GM18505 (cell line): ENCODE measurements around the gene RYR1.

Source experiments
- ATAC-seq: cut with Tn5 transposase; IDR thresholded peaks from one replicate; pipeline ENCODE4 v1.9.1; 2021; ENCODE audit not compliant: unreplicated experiment
- POLR2A ChIP-seq: IDR thresholded peaks from 4 replicates; pipeline ENCODE4 v1.6.1; 2011; ENCODE audit warnings: borderline replicate concordance; ENCODE audit not compliant: insufficient read depth, insufficient read length; ENCODE audit errors: extremely low read depth

The RYR1 gene

GRCh38 chr19:38451036-38451435 lies 17.5 kb downstream of the RYR1 start:
- ATAC-seq, result no peak
- no peak for TF ChIP-seq POLR2A

DNA sequence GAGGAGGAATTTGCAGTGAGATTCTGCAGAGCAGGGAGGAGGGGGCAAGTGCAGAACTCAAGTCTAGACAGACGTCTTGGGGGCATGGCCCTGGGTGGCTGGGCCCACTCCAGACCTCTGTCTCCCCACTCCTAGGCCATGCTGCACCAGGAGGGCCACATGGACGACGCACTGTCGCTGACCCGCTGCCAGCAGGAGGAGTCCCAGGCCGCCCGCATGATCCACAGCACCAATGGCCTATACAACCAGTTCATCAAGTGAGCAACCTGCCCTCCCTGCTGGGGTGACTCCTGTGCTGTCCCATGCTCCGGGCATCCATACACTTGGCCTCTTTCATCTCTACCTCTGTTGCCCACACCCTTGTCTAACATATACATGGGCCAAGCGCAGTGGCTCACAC lies 18.1 kb downstream of the RYR1 start:
- ATAC-seq, result no peak
- TF ChIP-seq POLR2A, result no peak

DNA sequence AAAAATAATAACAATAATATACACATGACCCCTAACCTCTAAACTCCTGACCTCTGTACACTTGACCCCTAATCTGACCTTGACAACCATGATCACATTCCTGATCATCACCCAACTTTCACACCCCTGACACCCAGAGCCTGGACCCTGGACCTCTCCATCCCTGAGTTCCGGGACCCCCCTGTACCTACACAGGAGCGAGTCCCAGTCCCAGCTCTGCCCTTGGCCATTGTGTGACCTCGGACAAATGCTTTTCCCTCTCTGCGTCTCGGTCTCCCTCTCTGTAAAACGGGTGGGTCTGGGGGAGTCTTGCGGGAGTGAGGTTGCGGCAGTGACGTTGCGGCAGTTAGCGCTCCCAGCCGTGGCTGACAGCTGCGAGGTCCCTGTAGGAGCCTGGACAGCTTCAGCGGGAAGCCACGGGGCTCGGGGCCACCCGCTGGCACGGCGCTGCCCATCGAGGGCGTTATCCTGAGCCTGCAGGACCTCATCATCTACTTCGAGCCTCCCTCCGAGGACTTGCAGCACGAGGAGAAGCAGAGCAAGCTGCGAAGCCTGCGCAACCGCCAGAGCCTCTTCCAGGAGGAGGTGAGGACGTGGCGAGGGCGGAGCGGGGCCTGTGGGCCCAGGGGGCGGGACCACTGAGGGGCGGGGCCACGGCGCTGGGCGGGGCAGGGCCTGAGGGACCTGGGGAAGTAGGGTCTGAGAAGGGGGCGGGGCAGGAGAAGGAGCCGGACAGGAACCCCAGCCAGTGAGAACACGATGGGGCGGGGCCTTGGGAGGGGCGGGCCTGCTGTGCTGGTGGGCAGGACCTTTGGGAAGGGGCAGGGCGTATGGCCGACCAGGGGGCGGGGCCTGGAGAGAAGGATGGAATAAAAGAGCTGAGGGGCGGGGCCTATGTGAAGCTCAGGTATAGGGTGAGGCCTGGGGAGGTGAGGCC lies 19.2 kb downstream of the RYR1 start:
- no peak for ATAC-seq
- no peak for TF ChIP-seq POLR2A

DNA sequence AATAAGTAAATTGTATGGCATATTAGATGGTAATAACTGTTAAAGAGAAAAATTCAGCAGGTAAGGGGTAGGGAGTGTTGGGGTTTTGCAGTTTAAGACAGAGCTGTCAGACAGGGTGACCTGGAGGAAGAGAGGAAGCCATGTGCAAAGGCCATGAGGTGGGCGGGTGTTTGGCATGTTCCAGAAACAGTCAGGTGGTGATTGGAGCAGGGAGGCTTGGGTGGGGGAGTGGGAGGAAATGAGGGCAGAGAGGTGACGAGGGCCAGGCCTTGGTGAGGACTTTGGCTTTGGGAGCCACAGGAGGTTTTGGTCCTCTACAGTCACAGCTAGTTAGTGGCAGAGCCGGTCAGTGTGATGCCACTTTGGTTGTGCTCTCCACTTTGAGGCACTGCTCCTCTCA lies 20.1 kb downstream of the RYR1 start:
- TF ChIP-seq POLR2A, result no peak
- no peak for ATAC-seq

- ATAC-seq, result no peak
- TF ChIP-seq POLR2A, result no peak
Observed at GRCh38 chr19:38455031-38455430, 21.5 kb downstream of the RYR1 start.

GRCh38 chr19:38457202-38457601 lies 23.7 kb downstream of the RYR1 start:
- ATAC-seq, result no peak
- no peak for TF ChIP-seq POLR2A

- ATAC-seq, result no peak
- TF ChIP-seq POLR2A, result no peak
Observed at GRCh38 chr19:38457690-38458405, 24.4 kb downstream of the RYR1 start.

- ATAC-seq, result no peak
- no peak for TF ChIP-seq POLR2A
Observed at GRCh38 chr19:38458991-38459390, 25.5 kb downstream of the RYR1 start.

DNA sequence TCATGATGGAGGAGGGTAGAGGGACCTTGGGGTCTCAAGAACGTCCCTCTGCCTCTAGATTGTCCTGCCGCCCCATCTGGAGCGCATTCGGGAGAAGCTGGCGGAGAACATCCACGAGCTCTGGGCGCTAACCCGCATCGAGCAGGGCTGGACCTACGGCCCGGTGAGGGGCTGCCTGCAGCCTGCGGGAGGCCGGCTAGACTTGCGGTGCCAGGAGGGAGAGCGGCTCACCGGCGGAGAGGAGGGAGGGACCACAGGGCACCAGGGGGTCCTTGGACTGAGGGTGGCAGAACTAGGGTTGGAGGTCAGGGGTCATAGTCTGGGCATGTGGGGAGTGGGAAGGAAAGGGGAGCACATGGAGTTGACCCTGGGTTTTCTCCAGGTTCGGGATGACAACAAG lies 29.9 kb downstream of the RYR1 start:
- ATAC-seq, result no peak
- TF ChIP-seq POLR2A, result no peak

DNA sequence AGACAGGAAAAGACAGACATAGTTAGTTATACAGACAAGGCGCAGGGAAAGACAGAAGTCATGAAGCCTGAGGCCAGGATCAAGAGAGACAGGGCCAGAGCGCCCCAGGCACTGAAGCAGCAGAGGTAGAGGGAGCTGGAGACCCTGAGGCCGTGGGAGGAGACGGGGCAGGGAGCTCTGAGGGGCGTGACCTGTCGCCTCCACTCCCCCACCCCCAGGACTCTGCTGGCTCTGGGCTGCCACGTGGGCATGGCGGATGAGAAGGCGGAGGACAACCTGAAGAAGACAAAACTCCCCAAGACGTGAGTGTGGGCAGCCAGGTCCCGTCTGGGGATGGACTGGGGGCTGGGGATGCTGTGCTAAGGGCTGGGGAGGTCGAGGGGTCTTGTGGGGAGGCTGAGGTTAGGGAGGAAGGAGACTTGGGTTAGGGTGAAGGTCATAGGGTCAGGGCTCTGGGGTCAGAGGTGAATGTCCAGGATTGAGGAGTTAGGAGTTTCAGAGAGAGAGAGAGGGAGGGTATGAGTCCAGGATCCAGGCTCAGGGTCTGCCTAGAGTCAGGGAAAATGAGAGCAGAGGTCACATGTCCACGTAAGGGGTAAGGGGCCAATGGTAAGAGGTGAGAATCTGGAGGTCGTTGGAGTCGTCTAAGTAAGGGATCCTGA lies 31.1 kb downstream of the RYR1 start:
- TF ChIP-seq POLR2A, result no peak
- ATAC-seq, result no peak

- no peak for ATAC-seq
- no peak for TF ChIP-seq POLR2A
Observed at GRCh38 chr19:38466050-38466449, 32.6 kb downstream of the RYR1 start.

GRCh38 chr19:38467541-38468525 lies 34.3 kb downstream of the RYR1 start:
- ATAC-seq, result no peak
- TF ChIP-seq POLR2A, result no peak
